Spleen (tissue), 7 donors: Measurements from ENCODE around the gene YTHDF1.

Source experiments
- CTCF ChIP-seq, 11 experiments: fragments of 200-600 bp in 7 of 11; fragments of 450-650 bp in 4 of 11; sonication (generic) in 4 of 11; IDR thresholded peaks in 8 of 11; conservative IDR thresholded peaks in 3 of 11; 1 replicate in 7 of 11; 2 replicates in 4 of 11; pipeline versions ENCODE4 v1.4.0 to v1.8.0; 2016 to 2021; ENCODE audit warnings: antibody characterized with exemption in 11 of 11, inconsistent platforms in 4 of 11, mild to moderate bottlenecking in 1 of 11
- POLR2A ChIP-seq, 3 donors: fragments of 450-650 bp; IDR thresholded peaks; one replicate each; pipeline ENCODE4 v1.5.1; 2017; ENCODE audit warnings: antibody characterized with exemption in 3 of 3, mild to moderate bottlenecking in 1 of 3
- POLR2AphosphoS5 ChIP-seq, 3 donors: sonication (generic); formaldehyde crosslinking; IDR thresholded peaks; one replicate each; pipeline ENCODE4 v1.5.1; 2017; ENCODE audit warnings: antibody characterized with exemption in 3 of 3
- donor health status: DM: no; HTN: no; CAD: no; lungs with moderate emphysema.
- donor health status: DM: no; HTN: no; CAD: no.
- donor health status: DM: no; HTN: no; CAD: no.

GRCh38 chr20:63150391-63150898 lies 65.5 kb downstream of the YTHDF1 start:
- TF ChIP-seq POLR2AphosphoS5 (IDR thresholded peaks at IDR 0.05) (no peak), CTCF (IDR thresholded peaks at IDR 0.05 in 8 of 11, conservative IDR thresholded peaks at IDR 0.05 in 3 of 11) (no peak), POLR2A (IDR thresholded peaks at IDR 0.05) (no peak)
